SJCRH30 (cell line): Measurements from ENCODE around the gene ASIC2. TPM values are rescaled to one million over a fixed set of nuclear protein-coding genes. Genes with fewer than 3 reads are reported as not detected.
A peak's percentile ranks its signal among the peaks of the same experiment; 100 is the strongest.

ENCODE experiments used
- DNase-seq, 2 experiments: peaks; one replicate each; pipeline ENCODE4 v3.0.0-alpha.2; 2015 to 2020
- H3K27ac ChIP-seq: fragments of 250-450 bp; sonication (Bioruptor Pico); 2 replicates; pipeline ENCODE4 v1.5.1; 2020; ENCODE audit warnings: mild to moderate bottlenecking, moderate library complexity
- H3K27me3 ChIP-seq: fragments of 250-450 bp; sonication (Bioruptor Pico); 2 replicates; pipeline ENCODE4 v1.5.1; 2020; ENCODE audit warnings: mild to moderate bottlenecking, moderate library complexity
- H3K36me3 ChIP-seq: fragments of 250-450 bp; sonication (Bioruptor Pico); 2 replicates; pipeline ENCODE4 v1.5.1; 2020; ENCODE audit warnings: mild to moderate bottlenecking, moderate library complexity
- H3K4me1 ChIP-seq: fragments of 250-450 bp; sonication (Bioruptor Pico); 2 replicates; pipeline ENCODE4 v1.5.1; 2020; ENCODE audit warnings: mild to moderate bottlenecking, moderate library complexity
- H3K4me3 ChIP-seq: fragments of 250-450 bp; sonication (Bioruptor Pico); 2 replicates; pipeline ENCODE4 v1.5.1; 2020; ENCODE audit warnings: mild to moderate bottlenecking, moderate library complexity
- H3K9me3 ChIP-seq: fragments of 250-450 bp; sonication (Bioruptor Pico); replicated peaks from 2 replicates; pipeline ENCODE4 v1.5.1; 2020; ENCODE audit warnings: mild to moderate bottlenecking, moderate library complexity
- total RNA-seq: library from RNA; depleted of rRNA; stranded (reverse); fragments of >200 nt; shearing (Covaris generic); gene quantifications from 2 replicates; pipeline ENCODE4 v1.2.3, GENCODE V29; 2014; rRNA removed

The ASIC2 gene
- not detected in 2 replicates for total RNA-seq

DNA sequence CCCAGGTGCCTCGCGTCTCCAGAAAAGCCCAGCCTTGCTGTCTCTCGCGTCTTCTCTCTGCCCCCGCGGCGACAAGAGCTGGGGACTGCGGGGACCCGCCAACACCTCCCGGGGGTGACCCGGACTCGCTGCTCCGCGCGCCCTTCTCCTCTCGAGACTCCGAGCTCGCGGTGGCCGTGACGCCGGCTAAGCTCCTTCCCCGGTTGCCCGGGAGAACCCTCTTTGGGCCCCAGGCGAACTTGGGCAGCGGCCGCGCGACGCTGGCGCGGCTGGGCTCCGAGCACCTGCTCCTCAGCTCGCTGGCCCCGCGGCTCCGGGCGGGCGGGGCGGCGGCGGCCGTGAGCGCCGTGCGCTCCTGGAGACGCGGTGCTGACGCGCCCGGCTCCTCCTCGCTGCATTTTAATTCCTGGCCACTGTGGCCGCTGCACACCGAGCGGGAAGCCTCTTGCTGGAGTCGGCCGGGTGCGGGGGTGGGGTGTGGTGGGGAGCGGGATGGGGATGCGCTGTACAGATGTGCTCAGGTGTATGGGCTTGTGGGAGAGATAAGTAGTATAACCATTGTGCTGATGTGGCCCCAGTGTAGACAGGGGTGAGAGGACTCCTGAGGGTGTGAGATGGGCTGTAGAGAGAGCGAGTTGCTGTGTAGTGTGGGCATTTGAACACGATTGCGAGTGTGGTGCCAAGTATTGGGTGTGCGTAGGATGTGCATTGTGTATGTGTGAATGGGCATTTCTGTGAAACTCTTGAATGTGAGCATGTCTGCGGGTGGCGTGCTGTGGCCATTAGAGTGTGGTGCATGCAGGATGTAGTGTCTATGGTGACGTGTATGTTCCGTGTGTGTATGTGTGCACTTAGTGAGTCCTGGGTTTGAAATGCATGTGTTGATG, at the start of gene ASIC2:
Gene ASIC2 (minus strand): TSS at position 315 of the 887 bp plus-strand sequence.
- Histone ChIP-seq H3K4me3 (no peak within 1 kb of the TSS), H3K27me3 (no peaks in the 10 kb centered on the region), H3K36me3 (no peaks in the 10 kb centered on the region)

DNA sequence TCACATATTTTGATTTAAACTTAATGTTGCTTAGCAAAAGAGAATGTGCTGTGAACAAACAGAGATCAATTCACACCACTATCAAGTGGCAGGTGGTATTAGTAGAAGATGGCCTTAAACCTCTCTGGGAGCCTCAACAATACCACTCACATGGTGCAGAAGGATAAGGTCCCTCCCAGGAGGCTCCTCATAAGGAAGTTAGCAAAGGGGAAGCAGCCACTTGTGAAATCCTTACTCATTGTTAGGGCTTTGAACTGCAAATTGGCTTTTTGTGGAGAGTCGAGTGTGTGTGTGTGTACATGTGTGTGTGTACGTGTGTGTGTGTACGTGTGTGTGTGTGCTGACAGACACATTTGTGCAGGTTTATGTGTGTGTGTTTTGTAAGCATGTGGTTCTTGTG, 48.9 kb upstream of the ASIC2 start:
- DNase-seq = no peak
- Histone ChIP-seq H3K4me3 (no peak overlapping the region), H3K9me3 (no peaks in the 10 kb centered on the region), H3K4me1 (no peaks in the 10 kb centered on the region), H3K27me3 (peaks cover 9% of the 10 kb centered on the region; the same call in 1 of the 2 replicates), H3K27ac (no peak overlapping the region), H3K36me3 (no peaks in the 10 kb centered on the region)

More for the DNA sequence above, at the start of gene ASIC2:
- DNase-seq = no peak
- no peaks in the 10 kb centered on the region for H3K9me3 ChIP-seq
- no peaks in the 10 kb centered on the region for H3K4me1 ChIP-seq
- no peak within 1 kb of the TSS for H3K27ac ChIP-seq

DNA sequence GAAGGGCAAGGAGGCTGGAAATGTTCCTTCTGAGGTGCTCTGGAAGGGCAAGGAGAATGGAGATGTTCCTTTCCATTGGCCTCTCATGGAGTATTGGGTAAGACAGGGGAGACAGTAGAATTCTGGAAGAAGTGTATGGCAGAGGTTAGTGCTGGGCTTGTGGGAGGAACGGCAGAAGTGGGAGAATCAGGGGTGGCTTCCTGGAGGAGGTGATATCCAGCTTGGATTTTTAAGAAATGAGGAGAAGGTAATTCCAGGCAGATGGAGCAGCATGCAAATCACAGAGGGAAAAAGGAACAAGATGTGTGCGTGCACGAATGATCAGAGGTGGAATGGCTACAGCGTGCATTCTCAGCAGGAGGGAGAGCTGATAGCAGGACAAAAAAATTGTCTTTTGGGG, 45.1 kb upstream of the ASIC2 start:
- Histone ChIP-seq H3K27ac (no peak overlapping the region), H3K9me3 (no peaks in the 10 kb centered on the region), H3K27me3 (peaks cover 4% of the 10 kb centered on the region; the same call in 1 of the 2 replicates), H3K4me3 (no peak overlapping the region), H3K36me3 (no peaks in the 10 kb centered on the region), H3K4me1 (no peaks in the 10 kb centered on the region)
- no peak for DNase-seq

DNA sequence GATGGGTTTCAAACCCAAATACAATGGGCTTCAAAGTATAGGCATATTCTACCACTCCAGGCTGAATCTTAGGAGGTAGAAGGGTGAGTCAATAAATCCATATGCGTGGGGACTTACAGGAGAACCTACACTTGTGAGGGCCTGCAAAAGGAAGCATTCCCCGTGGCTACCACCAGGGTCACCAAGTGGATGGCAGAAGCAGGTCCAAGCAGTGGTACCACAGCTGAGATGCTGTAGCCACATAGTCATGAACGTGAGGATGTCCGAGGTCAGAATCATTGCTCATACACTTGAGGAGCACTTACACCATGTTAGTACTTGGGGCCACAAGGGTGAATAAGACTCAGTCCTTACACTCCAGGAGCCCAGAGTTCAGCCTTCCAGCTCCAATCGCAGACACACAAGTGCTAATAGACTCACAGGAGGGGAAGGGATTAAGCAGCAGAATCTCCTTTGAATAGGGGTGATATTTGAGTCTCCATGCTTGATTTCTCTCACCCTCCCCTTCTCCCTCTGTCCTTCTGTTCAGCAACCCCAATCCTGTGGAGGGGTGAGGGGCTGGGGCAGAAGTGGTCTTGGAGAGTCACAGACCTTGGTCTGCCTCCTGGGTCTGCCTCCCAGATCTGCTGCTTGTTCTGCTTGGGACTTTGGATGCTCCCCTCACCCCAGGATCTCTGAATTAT, 42.5 kb upstream of the ASIC2 start:
- H3K36me3 ChIP-seq = no peaks in the 10 kb centered on the region
- H3K27me3 ChIP-seq = peaks cover 6% of the 10 kb centered on the region
- no peak overlapping the region for H3K27ac ChIP-seq
- no peak for DNase-seq
- no peak overlapping the region for H3K4me3 ChIP-seq
- no peaks in the 10 kb centered on the region for H3K4me1 ChIP-seq
- H3K9me3 ChIP-seq = no peaks in the 10 kb centered on the region

DNA sequence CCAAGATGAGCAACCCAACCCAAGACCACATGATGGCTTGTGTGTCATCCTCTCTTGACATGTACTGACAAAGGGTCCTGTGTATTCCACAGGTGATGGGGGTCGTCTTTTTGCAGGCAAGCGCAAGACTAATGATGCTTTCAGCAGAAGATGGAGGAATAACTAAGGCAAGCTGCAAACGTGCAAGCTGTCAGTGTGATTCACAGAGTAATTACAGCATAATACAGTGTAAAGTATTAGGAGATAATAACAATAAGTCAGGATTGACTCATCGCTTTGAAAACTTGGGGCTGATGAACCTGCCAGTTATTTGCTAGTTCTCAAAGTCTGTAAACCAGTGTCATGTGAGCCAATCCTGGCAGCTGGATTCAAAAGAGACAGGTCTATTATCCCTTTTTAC, 41.6 kb upstream of the ASIC2 start:
- Histone ChIP-seq H3K27me3 (peaks cover 6% of the 10 kb centered on the region), H3K9me3 (no peaks in the 10 kb centered on the region), H3K36me3 (no peaks in the 10 kb centered on the region), H3K4me1 (no peaks in the 10 kb centered on the region), H3K4me3 (no peak overlapping the region), H3K27ac (no peak overlapping the region)
- no peak for DNase-seq

DNA sequence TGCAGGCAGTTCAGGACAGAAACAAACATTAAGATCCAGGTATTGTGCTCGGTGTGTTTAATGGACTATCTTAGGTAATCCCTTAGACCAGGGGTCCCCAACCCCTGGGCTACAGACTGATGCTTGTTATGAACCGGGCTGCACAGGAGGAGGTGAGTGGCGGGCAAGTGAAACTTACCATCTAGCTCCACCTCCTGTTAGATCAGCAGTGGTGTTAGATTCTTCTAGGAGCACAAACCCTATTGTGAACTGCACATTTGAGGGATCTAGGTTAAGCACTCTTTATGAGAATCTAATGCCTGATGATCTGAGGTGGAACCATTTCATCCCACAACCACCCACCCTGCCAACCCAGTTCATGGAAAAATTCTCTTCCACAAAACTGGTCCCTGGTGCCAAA, 37.8 kb upstream of the ASIC2 start:
- Histone ChIP-seq H3K27me3 (peaks cover 6% of the 10 kb centered on the region), H3K4me1 (no peaks in the 10 kb centered on the region), H3K27ac (no peak overlapping the region), H3K4me3 (no peak overlapping the region), H3K9me3 (no peaks in the 10 kb centered on the region), H3K36me3 (no peaks in the 10 kb centered on the region)
- no peak for DNase-seq

DNA sequence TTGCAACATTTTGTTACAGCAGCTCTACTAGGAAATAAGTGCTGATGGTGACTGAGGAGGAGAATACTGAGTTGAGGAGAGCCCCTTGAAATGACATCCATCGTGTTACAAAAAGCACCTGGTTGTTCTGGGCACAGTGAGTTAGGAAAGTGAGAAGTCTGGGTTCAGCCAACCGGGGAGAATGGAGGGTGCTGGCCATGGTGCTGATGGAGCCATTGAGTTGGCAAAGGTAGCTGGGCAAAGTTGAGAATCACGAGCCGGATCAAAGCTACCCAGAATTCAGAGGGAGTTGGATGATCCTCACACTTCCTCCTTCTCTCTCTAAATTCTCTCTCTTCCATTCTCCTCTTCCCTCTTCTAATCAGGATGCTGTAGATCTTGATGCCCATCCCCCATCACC, 35.0 kb upstream of the ASIC2 start:
- no peak overlapping the region for H3K27ac ChIP-seq
- DNase-seq = peak; percentile 21 to 49
- H3K4me3 ChIP-seq = no peak overlapping the region
- H3K36me3 ChIP-seq = no peaks in the 10 kb centered on the region
- H3K4me1 ChIP-seq = no peaks in the 10 kb centered on the region
- peaks cover 6% of the 10 kb centered on the region for H3K27me3 ChIP-seq
- H3K9me3 ChIP-seq = no peaks in the 10 kb centered on the region

DNA sequence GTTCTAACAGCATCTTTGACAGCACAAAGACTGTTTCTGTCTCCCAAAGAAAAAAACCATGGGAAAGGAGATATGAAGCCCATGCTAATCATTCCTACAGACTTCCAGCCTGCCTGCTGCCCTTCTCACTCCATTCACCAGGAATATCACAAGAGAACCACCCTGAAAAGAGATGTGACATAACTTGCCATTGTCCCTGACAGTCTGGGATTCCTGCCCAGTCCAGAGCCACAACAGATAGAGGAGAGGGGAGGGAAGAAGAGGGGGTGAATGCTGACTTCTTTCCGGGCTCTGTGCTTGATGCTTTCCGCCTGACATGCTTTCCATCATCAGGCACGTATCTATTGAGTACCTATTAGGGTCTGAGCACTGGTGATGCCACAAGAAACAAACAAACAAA, 31.6 kb upstream of the ASIC2 start:
- no peak overlapping the region for H3K4me3 ChIP-seq
- no peak for DNase-seq
- H3K27me3 ChIP-seq = peaks cover 8% of the 10 kb centered on the region
- H3K9me3 ChIP-seq = no peaks in the 10 kb centered on the region
- no peak overlapping the region for H3K27ac ChIP-seq
- no peaks in the 10 kb centered on the region for H3K4me1 ChIP-seq
- no peaks in the 10 kb centered on the region for H3K36me3 ChIP-seq

DNA sequence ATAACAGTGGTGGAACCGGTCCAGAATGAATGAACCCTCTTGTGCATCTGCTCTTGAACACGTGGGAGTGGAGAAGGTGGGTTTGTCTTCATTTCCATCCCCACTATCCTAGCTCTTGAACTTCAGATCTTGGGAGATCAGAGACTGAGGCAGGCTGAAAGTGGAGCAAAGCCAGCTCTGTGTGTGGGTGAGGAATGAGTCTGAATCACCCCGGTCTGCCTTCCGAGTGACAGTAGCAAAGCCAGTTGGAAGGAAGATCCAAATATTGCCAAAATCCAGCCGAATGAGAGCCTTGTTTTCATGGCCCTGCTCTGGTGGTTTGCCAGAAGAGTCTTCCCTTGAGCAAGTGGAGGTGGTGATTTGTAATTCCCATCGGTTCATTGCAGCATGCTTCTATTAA, 29.0 kb upstream of the ASIC2 start:
- Histone ChIP-seq H3K4me3 (no peak overlapping the region), H3K27me3 (peaks cover 10% of the 10 kb centered on the region), H3K36me3 (no peaks in the 10 kb centered on the region), H3K27ac (no peak overlapping the region), H3K4me1 (no peaks in the 10 kb centered on the region), H3K9me3 (no peaks in the 10 kb centered on the region)
- DNase-seq = no peak

DNA sequence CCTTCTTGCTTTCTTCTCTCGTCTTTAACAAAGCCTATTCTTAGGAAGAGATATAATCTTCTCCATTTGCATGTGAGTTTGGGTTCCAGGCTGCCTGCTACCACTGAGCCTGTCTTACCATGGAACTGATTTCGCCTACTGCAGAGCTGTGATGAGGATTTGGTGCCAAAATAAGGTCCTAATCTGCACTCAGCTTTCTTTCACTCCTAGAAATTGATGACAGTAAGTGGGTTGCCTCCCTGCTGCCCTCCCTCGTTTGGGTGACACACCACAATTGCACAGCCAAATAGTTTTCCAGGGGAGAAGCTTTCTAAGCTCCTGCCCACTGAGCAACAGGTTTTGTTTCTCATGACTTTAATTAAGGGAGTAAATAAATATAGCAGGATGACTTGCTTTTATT, 25.1 kb upstream of the ASIC2 start:
- Histone ChIP-seq H3K4me3 (no peak overlapping the region), H3K27me3 (peaks cover 12% of the 10 kb centered on the region; the same call in 1 of the 2 replicates), H3K9me3 (no peaks in the 10 kb centered on the region), H3K27ac (no peak overlapping the region), H3K4me1 (no peaks in the 10 kb centered on the region), H3K36me3 (no peaks in the 10 kb centered on the region)
- no peak for DNase-seq

DNA sequence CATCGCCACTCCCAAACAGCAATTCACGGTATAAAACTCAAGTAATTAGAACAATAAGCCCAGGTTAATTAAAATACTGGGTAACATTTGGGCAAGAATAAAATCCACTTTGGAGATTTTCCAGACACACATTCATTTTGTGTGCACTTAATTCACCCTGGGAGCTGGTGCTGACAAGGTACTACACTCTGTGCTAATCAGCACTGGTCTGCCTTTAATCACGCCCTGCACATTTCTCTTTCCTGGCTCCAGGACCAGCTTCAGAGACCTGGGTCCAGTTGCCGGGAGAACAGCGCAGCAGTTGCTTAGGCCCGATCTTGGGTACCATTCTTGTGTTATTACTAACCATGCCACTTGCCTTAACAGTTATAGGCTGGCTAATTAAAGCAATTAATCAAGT, 23.7 kb upstream of the ASIC2 start:
- DNase-seq = no peak
- Histone ChIP-seq H3K4me1 (no peaks in the 10 kb centered on the region), H3K27me3 (peaks cover 12% of the 10 kb centered on the region; the same call in 1 of the 2 replicates), H3K4me3 (no peak overlapping the region), H3K36me3 (no peaks in the 10 kb centered on the region), H3K9me3 (no peaks in the 10 kb centered on the region), H3K27ac (no peak overlapping the region)

DNA sequence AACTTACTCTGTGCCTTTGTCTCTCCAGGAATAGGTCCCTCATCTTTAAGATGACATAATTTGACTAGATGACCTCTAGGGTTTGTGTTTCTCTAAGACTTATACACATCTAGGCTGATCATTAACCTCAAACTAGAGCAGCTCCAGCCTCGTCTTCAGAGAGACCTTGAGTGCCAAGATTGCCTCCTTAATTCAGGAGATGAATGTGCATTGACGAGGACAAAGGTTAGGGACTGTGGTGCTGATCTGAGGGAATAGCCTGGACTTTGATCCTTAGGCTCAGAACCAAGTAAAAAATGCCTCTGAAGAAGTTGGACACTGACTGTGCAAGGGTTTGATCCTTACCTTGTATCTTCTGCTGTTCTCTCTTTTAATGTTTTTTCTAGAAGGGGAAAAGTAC, 17.2 kb upstream of the ASIC2 start:
- H3K4me1 ChIP-seq = no peaks in the 10 kb centered on the region
- H3K27ac ChIP-seq = no peak overlapping the region
- no peak for DNase-seq
- no peaks in the 10 kb centered on the region for H3K36me3 ChIP-seq
- no peak overlapping the region for H3K4me3 ChIP-seq
- H3K9me3 ChIP-seq = no peaks in the 10 kb centered on the region
- H3K27me3 ChIP-seq = no peaks in the 10 kb centered on the region; the same call in none of the 2 replicates

DNA sequence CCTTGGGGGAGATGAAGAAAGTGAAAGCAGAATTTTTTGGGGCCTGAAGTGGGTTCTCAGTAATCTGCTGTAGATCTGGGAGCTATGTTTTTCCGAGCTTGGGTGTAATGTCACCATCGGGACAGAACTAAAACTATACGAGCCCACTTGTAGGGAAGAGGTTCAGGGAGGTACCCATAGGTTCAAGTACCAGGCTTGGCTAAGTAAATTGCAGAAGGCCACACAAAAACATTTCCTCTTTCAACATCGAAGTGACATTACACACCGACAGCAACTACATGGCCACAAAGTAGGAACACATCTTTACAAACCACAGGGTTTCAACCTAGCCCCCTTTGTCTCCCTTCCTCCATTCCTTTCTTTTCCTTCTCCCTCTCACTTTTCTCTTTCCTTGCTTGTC, 10.2 kb upstream of the ASIC2 start:
- Histone ChIP-seq H3K9me3 (no peaks in the 10 kb centered on the region), H3K4me3 (no peak overlapping the region), H3K36me3 (no peaks in the 10 kb centered on the region), H3K4me1 (no peaks in the 10 kb centered on the region), H3K27ac (no peak overlapping the region), H3K27me3 (peaks cover 11% of the 10 kb centered on the region)
- DNase-seq = no peak

DNA sequence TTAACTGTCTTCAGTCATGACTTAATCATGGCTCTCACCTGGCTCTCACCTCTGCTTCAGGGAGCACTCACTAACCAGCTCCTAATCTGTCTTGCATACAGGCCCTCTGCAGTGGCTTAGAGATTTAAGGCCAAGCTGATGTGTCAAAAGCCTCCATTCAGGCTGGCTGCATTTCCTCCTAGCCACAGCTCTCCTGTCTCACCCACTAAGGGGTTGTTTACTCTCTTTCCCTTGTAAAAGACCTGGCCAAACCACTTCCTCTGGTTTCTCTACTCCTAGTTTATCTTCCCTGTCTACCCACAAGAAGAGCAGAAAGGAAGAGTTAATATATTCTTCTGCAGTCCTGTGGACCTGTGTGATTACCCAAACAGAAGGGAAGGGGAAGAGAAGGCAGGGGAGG, 9.3 kb upstream of the ASIC2 start:
- H3K4me1 ChIP-seq = no peaks in the 10 kb centered on the region

DNA sequence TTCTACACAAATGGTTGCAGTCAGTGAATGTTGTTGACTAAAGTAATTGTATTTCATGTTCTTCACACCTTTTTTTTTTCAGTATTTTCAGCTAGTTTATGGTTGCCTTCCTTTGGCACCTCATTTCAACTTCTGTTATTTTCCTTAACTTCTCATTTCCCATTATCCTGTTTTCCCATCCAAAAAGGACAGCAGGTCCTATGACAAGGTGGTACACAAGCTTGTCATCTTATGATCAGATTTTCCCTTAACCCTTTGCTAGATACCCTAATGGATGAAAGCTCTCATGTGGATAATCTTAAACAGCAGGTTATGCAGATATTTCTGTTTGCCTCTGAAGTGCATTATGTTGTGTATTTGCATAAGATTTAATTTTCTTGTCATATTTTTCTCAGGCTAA, 7.1 kb upstream of the ASIC2 start:
- Histone ChIP-seq H3K27me3 (peaks cover 11% of the 10 kb centered on the region; the same call in 1 of the 2 replicates), H3K9me3 (no peaks in the 10 kb centered on the region), H3K36me3 (no peaks in the 10 kb centered on the region), H3K4me3 (no peak overlapping the region), H3K27ac (no peak overlapping the region), H3K4me1 (no peaks in the 10 kb centered on the region)
- DNase-seq = no peak

More for the DNA sequence above, 9.3 kb upstream of the ASIC2 start:
- H3K4me3 ChIP-seq = no peak overlapping the region
- no peaks in the 10 kb centered on the region for H3K9me3 ChIP-seq
- DNase-seq = no peak
- peaks cover 11% of the 10 kb centered on the region; the same call in 1 of the 2 replicates for H3K27me3 ChIP-seq
- no peaks in the 10 kb centered on the region for H3K36me3 ChIP-seq
- no peak overlapping the region for H3K27ac ChIP-seq
